Amniotic epithelial cell (primary cell): ENCODE data around the gene THNSL1.
"Not testable (repeated sequence)": the region's sequence is repeated elsewhere in the genome, so short reads cannot be mapped to it uniquely, and the experiment has no call there.

Source experiments
- DNase-seq: peaks from one replicate; pipeline ENCODE4 v3.0.0-alpha.2; 2010; ENCODE audit warnings: low read depth

Gene THNSL1

GRCh38 chr10:25011591-25011990, 4.8 kb upstream of the THNSL1 start:
- DNase-seq = not testable (repeated sequence)

GRCh38 chr10:25014579-25014978, 1.8 kb upstream of the THNSL1 start:
- no peak for DNase-seq

- DNase-seq = peak; percentile 90
These were observed 510 bp upstream of the THNSL1 start, which contains the start of gene ENKUR for GRCh38 chr10:25015828-25016375. ENKUR (minus strand) TSS chr10:25016158; CDS start chr10:25015936, 222 bp downstream.

GRCh38 chr10:25017154-25017590, 760 bp downstream of the THNSL1 start:
- peak; percentile 22 for DNase-seq

DNA sequence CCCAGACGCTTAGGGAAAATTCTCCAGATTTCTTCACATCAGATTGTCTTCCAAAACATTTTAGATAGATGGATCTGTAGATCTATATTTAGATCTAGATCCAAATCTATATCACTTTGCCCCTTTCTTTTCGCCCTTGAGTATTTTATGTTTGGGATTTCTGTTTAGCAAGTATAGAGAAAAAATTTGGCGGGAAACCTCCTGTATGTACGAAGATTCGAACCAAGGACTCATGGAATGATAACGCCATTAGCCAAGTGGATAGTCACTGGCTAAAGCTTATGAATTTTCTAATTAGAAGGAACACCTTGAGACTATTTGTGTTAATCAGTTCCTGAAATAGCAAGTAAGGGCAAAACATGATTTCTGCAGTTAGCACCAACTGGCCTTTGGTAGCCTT, 1.2 kb downstream of the THNSL1 start:
- DNase-seq = no peak

GRCh38 chr10:25018703-25019102, 2.3 kb downstream of the THNSL1 start:
- DNase-seq = no peak

DNA sequence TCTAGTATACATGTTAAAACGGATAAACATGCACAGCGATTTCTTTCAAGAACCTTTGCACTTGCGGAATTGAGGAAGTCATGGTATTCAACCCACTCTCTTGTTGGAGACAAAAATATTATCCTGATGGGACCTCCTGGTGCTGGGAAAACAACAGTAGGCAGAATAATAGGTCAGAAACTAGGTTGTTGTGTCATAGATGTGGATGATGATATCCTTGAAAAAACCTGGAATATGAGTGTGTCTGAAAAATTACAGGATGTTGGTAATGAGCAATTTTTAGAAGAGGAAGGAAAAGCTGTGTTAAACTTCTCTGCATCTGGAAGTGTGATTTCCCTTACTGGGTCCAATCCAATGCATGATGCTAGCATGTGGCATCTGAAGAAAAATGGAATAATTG, 6.9 kb downstream of the THNSL1 start:
- DNase-seq = peak; percentile 12

DNA sequence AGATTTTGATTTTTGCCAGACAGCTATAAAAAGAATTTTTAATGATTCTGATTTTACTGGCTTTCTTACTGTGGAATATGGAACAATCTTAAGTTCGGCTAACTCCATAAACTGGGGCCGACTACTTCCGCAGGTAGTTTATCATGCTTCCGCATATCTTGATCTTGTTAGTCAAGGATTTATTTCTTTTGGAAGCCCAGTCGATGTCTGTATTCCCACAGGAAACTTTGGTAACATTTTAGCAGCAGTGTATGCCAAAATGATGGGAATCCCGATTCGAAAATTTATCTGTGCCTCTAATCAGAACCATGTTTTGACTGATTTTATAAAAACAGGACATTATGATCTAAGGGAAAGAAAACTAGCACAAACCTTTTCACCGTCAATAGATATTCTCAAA, 8.1 kb downstream of the THNSL1 start:
- no peak for DNase-seq

DNA sequence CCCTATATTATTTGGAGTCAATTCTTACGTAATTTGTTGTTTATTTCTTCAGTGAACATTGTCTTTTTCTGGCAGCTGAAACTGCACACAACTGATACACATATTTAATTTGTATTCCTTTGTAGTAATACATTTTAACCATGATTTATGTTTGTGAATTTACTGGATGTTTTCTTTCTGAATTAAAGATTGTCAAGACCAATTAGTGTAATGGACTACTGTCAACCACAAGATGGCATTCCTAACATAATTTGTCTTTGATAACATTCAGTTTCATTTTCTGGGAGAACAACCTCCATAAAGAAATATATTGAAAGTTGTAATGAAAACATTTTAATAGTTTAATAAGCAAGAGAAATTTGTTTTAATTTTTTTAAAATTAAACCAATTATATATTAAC, 10.1 kb downstream of the THNSL1 start:
- DNase-seq = peak; percentile 58

DNA sequence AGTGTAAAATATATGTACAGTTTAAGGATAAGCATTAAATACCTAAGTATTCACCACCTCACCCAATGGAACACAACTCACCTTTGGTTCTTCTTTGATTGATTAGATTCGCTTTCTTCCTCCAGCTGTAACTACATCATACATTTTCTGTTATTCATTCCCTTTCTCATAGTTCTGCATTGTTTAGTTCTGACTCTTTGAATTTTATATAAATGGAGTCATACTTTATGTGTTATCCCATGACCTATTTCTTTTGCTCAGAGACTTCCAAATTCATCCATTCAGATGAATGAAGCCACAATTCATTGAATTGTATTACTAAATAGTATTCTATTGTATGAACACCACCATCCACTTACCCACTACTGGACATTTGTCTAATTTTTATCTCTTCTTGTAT, 12.3 kb downstream of the THNSL1 start:
- DNase-seq = no peak

DNA sequence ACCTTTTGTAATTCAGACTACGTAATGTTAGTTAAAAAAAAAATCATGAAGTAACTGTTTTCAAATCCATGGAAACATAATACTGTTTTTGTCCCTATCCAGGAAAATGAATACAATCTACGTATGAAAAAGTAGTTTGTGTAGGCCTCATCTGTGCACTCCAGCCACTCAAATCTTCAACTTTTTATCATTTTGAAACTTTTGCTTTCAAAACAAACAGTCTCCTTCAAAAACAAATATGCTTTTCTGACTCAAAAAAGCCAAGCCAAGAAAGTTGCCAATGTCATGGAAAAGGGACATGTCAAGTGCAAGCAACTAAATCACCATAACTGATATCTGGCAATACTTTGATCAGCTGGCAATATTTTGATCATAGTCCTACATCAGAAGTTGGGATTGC, 13.1 kb downstream of the THNSL1 start:
- no peak for DNase-seq

DNA sequence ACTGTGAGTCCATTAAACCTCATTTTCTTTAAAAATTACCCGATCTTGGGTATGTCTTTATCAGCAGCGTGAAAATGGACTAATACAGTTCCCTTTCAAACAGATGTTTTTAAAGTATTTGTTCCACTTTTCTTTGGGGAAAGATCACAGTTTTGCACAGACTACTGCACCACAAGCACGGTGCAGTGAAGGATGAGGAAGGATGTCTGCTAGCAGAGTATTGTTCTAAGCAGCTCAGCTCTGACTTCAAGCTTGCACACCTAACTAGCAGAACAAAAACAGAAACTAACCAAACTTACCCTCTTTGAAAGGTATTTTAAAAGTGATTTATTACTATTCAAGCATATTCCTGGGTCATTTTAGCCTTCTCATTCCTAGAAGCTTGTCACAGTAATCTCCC, 20.0 kb downstream of the THNSL1 start:
- DNase-seq = no peak

GRCh38 chr10:25038325-25038724, 21.9 kb downstream of the THNSL1 start:
- no peak for DNase-seq

GRCh38 chr10:25039531-25039930, 23.1 kb downstream of the THNSL1 start:
- DNase-seq = no peak

- DNase-seq = no peak
These were observed 30.2 kb downstream of the THNSL1 start for GRCh38 chr10:25046641-25047040.

- DNase-seq = no peak
These were observed 30.7 kb downstream of the THNSL1 start for GRCh38 chr10:25047088-25047487.

- peak; percentile 98 for DNase-seq
These were observed 31.3 kb downstream of the THNSL1 start for GRCh38 chr10:25047591-25048301.

- DNase-seq = no peak
These were observed 32.0 kb downstream of the THNSL1 start for GRCh38 chr10:25048450-25048849.

DNA sequence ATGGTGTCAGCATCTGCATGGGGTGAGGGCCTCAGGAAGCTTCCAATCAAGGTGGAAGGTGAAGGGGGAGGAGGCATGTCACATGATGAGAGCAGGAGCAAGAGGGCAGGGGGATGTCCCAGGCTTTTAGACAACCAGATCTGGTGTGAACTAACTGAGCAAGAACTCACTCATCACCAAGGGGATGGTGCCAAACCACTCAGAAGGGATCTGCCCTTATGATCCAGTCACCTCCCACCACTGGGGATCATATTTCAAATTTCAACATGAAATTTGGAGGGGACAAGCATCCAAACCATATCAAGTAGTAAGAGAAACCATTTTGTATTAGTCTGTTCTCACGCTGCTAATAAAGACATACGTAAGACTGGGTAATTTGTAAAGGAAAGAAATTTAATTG, 33.6 kb downstream of the THNSL1 start:
- peak; percentile 11 for DNase-seq

- DNase-seq = peak; percentile 11
These were observed 34.0 kb downstream of the THNSL1 start for GRCh38 chr10:25050402-25050801.

GRCh38 chr10:25052012-25052411, 35.6 kb downstream of the THNSL1 start:
- DNase-seq = no peak

- no peak for DNase-seq
These were observed 40.3 kb downstream of the THNSL1 start for GRCh38 chr10:25056726-25057125.

- no peak for DNase-seq
These were observed 41.5 kb downstream of the THNSL1 start for GRCh38 chr10:25057886-25058285.

GRCh38 chr10:25059990-25060389, 43.6 kb downstream of the THNSL1 start:
- DNase-seq = peak; percentile 93
